BJ (cell line): Measurements from ENCODE around the gene ONECUT1. TPM values are rescaled to one million over a fixed set of nuclear protein-coding genes. Genes with fewer than 3 reads are reported as not detected.

Experiments used
- CTCF ChIA-PET: fragments of 350-600 bp; formaldehyde crosslinking; extraction: SDS; loops from one replicate; lab custom pipeline; 2021; ENCODE audit warnings: antibody characterized with exemption, inconsistent platforms; lab: Yijun Ruan, JAX
- POLR2A ChIA-PET: fragments of 300-600 bp; sonication (Branson Sonifier 250); formaldehyde crosslinking; extraction: SDS; loops from one replicate; lab custom pipeline; 2021; ENCODE audit warnings: antibody characterized with exemption; lab: Charles Lee
- DNase-seq: peaks from one replicate; pipeline ENCODE4 v3.0.0-alpha.2; 2011; ENCODE audit warnings: low read depth
- H3K27me3 ChIP-seq: 2 replicates; pipeline ENCODE4 v1.6.0; 2011; ENCODE audit warnings: low read length; ENCODE audit not compliant: control insufficient read depth, insufficient read depth
- H3K36me3 ChIP-seq: 2 replicates; pipeline ENCODE4 v1.5.1; 2011; ENCODE audit warnings: low read length; ENCODE audit not compliant: control insufficient read depth, insufficient read depth
- H3K4me3 ChIP-seq: 2 replicates; pipeline ENCODE4 v1.5.1; 2011; ENCODE audit warnings: low read depth, mild to moderate bottlenecking, control low read depth, low read length
- CTCF ChIP-seq: IDR thresholded peaks from 2 replicates; pipeline ENCODE4 v1.5.1; 2011; ENCODE audit warnings: low read depth, mild to moderate bottlenecking, control low read depth, inconsistent platforms, low read length, moderate library complexity; ENCODE audit not compliant: insufficient read depth
- polyA plus RNA-seq: library from polyadenylated mRNA; depleted of rRNA; stranded (reverse); fragments of >200 nt; gene quantifications from 2 replicates; pipeline ENCODE4 v1.2.3, GENCODE V29; 2011

ONECUT1 gene
- polyA plus RNA-seq, 1 experiment, result not detected

- TF ChIP-seq CTCF, result no peak
- POLR2A ChIA-PET, result no interaction called here
- CTCF ChIA-PET, result interaction anchor here (1.0 to 1.5 kb wide), 2 partner anchors 481 to 644 kb away, joined by 4 to 6 read pairs; no protein-coding TSS in a partner anchor
Observed at GRCh38 chr15:52737720-52738119, 52.4 kb downstream of the ONECUT1 start.

GRCh38 chr15:52735231-52736089, 54.7 kb downstream of the ONECUT1 start:
- CTCF ChIA-PET, result interaction anchor here (0.7 to 3.4 kb wide), 15 partner anchors 25 to 508 kb away, joined by 3 to 83 read pairs (median 4); no protein-coding TSS in a partner anchor
- peak; percentile 60 for TF ChIP-seq CTCF
- H3K4me3 ChIP-seq, result no peak overlapping the region
- POLR2A ChIA-PET, result no interaction called here
- no peaks in the 10 kb centered on the region for H3K27me3 ChIP-seq
- H3K36me3 ChIP-seq, result no peaks in the 10 kb centered on the region
- DNase-seq, result no peak

More at GRCh38 chr15:52737720-52738119, 52.4 kb downstream of the ONECUT1 start:
- H3K4me3 ChIP-seq, result no peak overlapping the region
- DNase-seq, result no peak
- no peaks in the 10 kb centered on the region for H3K27me3 ChIP-seq
- H3K36me3 ChIP-seq, result no peaks in the 10 kb centered on the region

- DNase-seq, result no peak
- ChIA-PET POLR2A (no interaction called here), CTCF (interaction anchor here (0.6 to 3.4 kb wide), 20 partner anchors 9 to 573 kb away, joined by 3 to 83 read pairs (median 4); partner anchors contain the start of genes ATOSA and MYO5A)
- Histone ChIP-seq H3K4me3 (no peak overlapping the region), H3K36me3 (no peaks in the 10 kb centered on the region), H3K27me3 (no peaks in the 10 kb centered on the region)
- no peak for TF ChIP-seq CTCF
Observed at GRCh38 chr15:52734329-52734728, 55.8 kb downstream of the ONECUT1 start.

GRCh38 chr15:52733696-52734255, 56.4 kb downstream of the ONECUT1 start:
- no peak overlapping the region for H3K4me3 ChIP-seq
- H3K36me3 ChIP-seq, result no peaks in the 10 kb centered on the region
- ChIA-PET CTCF (interaction anchor here (0.6 to 3.4 kb wide), 13 partner anchors 9 to 509 kb away, joined by 3 to 83 read pairs (median 4); partner anchors contain the start of genes ATOSA and MYO5A), POLR2A (no interaction called here)
- DNase-seq, result no peak
- no peak for TF ChIP-seq CTCF
- no peaks in the 10 kb centered on the region for H3K27me3 ChIP-seq

GRCh38 chr15:52733088-52733487, 57.0 kb downstream of the ONECUT1 start:
- DNase-seq, result no peak
- H3K36me3 ChIP-seq, result no peaks in the 10 kb centered on the region
- no peak overlapping the region for H3K4me3 ChIP-seq
- ChIA-PET POLR2A (no interaction called here), CTCF (interaction anchor here (1.5 to 3.4 kb wide), 2 partner anchors 206 to 477 kb away, joined by 3 to 83 read pairs; no protein-coding TSS in a partner anchor)
- no peak for TF ChIP-seq CTCF
- no peaks in the 10 kb centered on the region for H3K27me3 ChIP-seq
